Upper lobe of left lung (tissue), 6 donors: Measurements from ENCODE around the gene KRTAP10-10. TPM values are rescaled to one million over a fixed set of nuclear protein-coding genes. Genes with fewer than 3 reads are reported as not detected.

Experiments used
- ATAC-seq, 2 donors: fragments of 200-7000 bp; cut with Tn5 transposase; one replicate each; pipeline ENCODE4 v1.9.1; 2022; ENCODE audit warnings: mild to moderate bottlenecking in 2 of 2, moderate library complexity in 2 of 2; ENCODE audit not compliant: low FRiP score in 2 of 2
- DNase-seq, 2 donors: peaks; one replicate each; pipeline ENCODE4 v3.0.0-alpha.2; 2019 to 2020
- H3K27ac ChIP-seq, 4 donors: fragments of 200-600 bp; sonication (generic); one replicate each; pipeline ENCODE4 v1.5.1; 2016 to 2019
- H3K27me3 ChIP-seq, 4 donors: fragments of 200-600 bp; sonication (generic); one replicate each; pipeline ENCODE4 v1.5.1; 2017 to 2019
- H3K36me3 ChIP-seq, 4 donors: fragments of 200-600 bp; sonication (generic); one replicate each; pipeline ENCODE4 v1.5.1; 2016 to 2019
- H3K4me1 ChIP-seq, 4 donors: fragments of 200-600 bp; sonication (generic); one replicate each; pipeline ENCODE4 v1.5.1; 2018 to 2019
- H3K4me3 ChIP-seq, 4 donors: fragments of 200-600 bp; sonication (generic); one replicate each; pipeline ENCODE4 v1.5.1; 2017 to 2019; ENCODE audit warnings: mild to moderate bottlenecking in 2 of 4, moderate library complexity in 1 of 4
- H3K9me3 ChIP-seq, 4 donors: fragments of 200-600 bp; sonication (generic); one replicate each; pipeline ENCODE4 v1.5.1; 2018 to 2019
- CTCF ChIP-seq, 6 experiments: fragments of 450-650 bp in 4 of 6; fragments of 200-600 bp in 2 of 6; sonication (generic) in 2 of 6; IDR thresholded peaks; one replicate each; pipeline ENCODE4 v1.5.1; 2016 to 2019; ENCODE audit warnings: antibody characterized with exemption in 6 of 6
- EP300 ChIP-seq, 4 donors: sonication (generic); formaldehyde crosslinking; IDR thresholded peaks; one replicate each; pipeline ENCODE4 v1.5.1; 2017; ENCODE audit warnings: antibody characterized with exemption in 4 of 4, control low read depth in 2 of 4
- POLR2A ChIP-seq, 4 donors: fragments of 450-650 bp; IDR thresholded peaks; one replicate each; pipeline ENCODE4 v1.5.1; 2016 to 2017; ENCODE audit warnings: antibody characterized with exemption in 4 of 4, mild to moderate bottlenecking in 2 of 4
- POLR2AphosphoS5 ChIP-seq, 2 donors: sonication (generic); formaldehyde crosslinking; IDR thresholded peaks; one replicate each; pipeline ENCODE4 v1.5.1; 2017; ENCODE audit warnings: antibody characterized with exemption in 2 of 2
- WGBS, 2 donors: methylation state at CpG; one replicate each; pipeline ENCODE4 v1.1.5; 2017 to 2018; 5-methylcytosine and 5-hydroxymethylcytosine counted together
- total RNA-seq, 6 donors: library from RNA; depleted of rRNA in 4 of 6; stranded (reverse); fragments of >200 nt in 4 of 6; gene quantifications; one replicate each; pipeline versions ENCODE4 v1.1.0 to v1.2.1, GENCODE V29; 2016 to 2021
- donor health status: DM: no; HTN: no; CAD: no; lungs with moderate emphysema.
- donor health status: DM: no; HTN: yes; CAD: no; lungs with severe emphysema.

Gene KRTAP10-10
- total RNA-seq, 6 donors from 2014 or later, result not detected

DNA sequence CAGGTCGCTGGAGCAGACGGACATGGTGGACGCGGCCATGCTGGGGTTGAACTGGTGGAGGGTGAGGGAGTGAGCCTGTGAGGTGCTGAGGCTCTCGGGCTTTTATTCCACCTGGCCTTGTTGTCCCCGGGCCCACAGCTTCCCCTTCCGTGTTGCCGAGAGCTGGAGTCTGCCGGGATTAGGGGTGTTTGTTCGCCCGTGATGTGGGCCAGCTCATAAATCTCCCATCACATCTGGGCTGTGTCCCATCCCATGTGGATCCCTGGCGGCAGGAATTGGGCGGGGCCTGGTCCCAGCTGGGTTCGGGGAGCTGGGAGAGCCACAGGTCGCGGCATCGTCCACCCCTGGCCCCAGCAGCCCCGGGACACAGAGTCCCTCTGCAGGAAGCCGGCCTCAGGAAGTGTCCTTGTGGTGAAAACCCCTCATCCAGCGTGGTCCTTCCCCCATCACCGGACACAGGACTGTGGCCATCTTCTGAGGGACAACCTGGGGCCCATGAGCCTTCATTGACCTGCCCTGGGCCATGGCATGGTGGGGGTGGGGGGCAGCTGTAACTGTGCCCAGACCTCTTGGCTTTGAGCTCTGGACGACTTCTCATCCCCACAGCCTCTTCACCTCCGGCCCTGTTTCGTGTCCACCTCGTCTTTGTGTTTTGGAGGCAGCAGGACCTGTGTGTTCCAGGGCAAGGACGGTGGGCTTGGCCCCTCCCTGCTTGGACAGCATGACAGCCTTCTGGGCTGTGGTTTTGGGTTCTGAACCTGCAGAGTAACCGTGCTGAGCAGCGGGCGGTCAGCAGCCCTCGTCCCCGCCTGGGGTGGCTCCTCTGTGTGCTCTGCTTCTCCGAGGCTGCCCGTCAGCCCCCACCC, 44.5 kb upstream of the KRTAP10-10 start, which contains the start of gene KRTAP10-6:
TSS of gene KRTAP10-6 (minus strand) at position 60 of the 866 bp plus-strand sequence. CDS start at position 39, 21 bp downstream.
- WGBS, 2 donors, result 62 to 68% methylated on average over 4 to 28 of the region's 33 CpGs
- Histone ChIP-seq H3K36me3 (no peaks in the 10 kb centered on the region), H3K27me3 (peaks cover 0 to 5% (median 0%) of the 10 kb centered on the region in 4 donors), H3K4me1 (no peaks in the 10 kb centered on the region), H3K4me3 (no peak within 1 kb of the TSS), H3K27ac (no peak within 1 kb of the TSS), H3K9me3 (no peaks in the 10 kb centered on the region)
- peak in 1 of 2 donors; percentile 23 for ATAC-seq
- TF ChIP-seq EP300 (IDR thresholded peaks at IDR 0.05), result no peak
- TF ChIP-seq CTCF (IDR thresholded peaks at IDR 0.05), result no peak
- no peak for TF ChIP-seq POLR2A (IDR thresholded peaks at IDR 0.05)
- no peak for TF ChIP-seq POLR2AphosphoS5 (IDR thresholded peaks at IDR 0.05)
- peak in 1 of 2 donors; percentile 62 for DNase-seq

GRCh38 chr21:44593598-44594405, 43.4 kb upstream of the KRTAP10-10 start:
- Histone ChIP-seq H3K4me3 (no peak overlapping the region), H3K36me3 (no peaks in the 10 kb centered on the region), H3K27me3 (peaks cover 0 to 5% (median 0%) of the 10 kb centered on the region in 4 donors), H3K9me3 (no peaks in the 10 kb centered on the region), H3K27ac (no peak overlapping the region), H3K4me1 (no peaks in the 10 kb centered on the region)
- WGBS, 2 donors, result 53 to 69% methylated on average over 7 to 20 of the region's 20 CpGs
- DNase-seq (no peak), ATAC-seq (no peak)
- no peak for TF ChIP-seq EP300 (IDR thresholded peaks at IDR 0.05)
- no peak for TF ChIP-seq POLR2AphosphoS5 (IDR thresholded peaks at IDR 0.05)
- TF ChIP-seq POLR2A (IDR thresholded peaks at IDR 0.05), result no peak
- TF ChIP-seq CTCF (IDR thresholded peaks at IDR 0.05), result no peak

DNA sequence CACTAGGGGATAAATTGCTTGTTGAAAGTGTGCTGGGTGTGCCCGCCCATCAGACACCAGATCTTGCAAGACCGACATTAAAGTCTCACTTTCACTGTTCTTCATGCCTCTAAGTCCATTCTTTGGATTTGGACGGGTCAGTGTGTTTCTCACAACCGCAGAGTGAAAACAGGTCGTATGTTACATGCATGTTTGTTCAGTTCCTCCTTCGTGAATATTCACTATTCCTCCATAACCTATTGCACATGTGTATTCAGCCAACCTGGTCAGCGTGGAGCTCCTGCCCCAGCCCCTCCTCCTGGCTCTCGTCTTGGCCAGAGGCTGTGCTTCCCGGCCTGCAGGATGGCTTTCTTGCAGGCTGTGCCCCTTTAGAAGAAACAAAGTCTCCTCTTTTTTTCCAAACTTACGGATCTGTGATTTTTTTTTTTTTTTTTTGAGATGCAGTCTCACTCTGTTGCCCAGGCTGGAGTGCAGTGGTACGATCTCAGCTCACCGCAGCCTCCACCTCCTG, 42.7 kb upstream of the KRTAP10-10 start:
- DNase-seq, result no peak
- no peaks in the 10 kb centered on the region for H3K9me3 ChIP-seq
- WGBS, 2 donors, result 81 to 88% methylated on average over 12 of the region's 12 CpGs
- H3K36me3 ChIP-seq, result no peaks in the 10 kb centered on the region
- ATAC-seq, result no peak
- no peak for TF ChIP-seq EP300 (IDR thresholded peaks at IDR 0.05)
- TF ChIP-seq POLR2A (IDR thresholded peaks at IDR 0.05), result no peak
- no peak for TF ChIP-seq CTCF (IDR thresholded peaks at IDR 0.05)
- TF ChIP-seq POLR2AphosphoS5 (IDR thresholded peaks at IDR 0.05), result no peak
- no peaks in the 10 kb centered on the region for H3K4me1 ChIP-seq
- H3K27me3 ChIP-seq, result peaks cover 0 to 5% (median 0%) of the 10 kb centered on the region in 4 donors
- no peak overlapping the region for H3K27ac ChIP-seq
- H3K4me3 ChIP-seq, result no peak overlapping the region

DNA sequence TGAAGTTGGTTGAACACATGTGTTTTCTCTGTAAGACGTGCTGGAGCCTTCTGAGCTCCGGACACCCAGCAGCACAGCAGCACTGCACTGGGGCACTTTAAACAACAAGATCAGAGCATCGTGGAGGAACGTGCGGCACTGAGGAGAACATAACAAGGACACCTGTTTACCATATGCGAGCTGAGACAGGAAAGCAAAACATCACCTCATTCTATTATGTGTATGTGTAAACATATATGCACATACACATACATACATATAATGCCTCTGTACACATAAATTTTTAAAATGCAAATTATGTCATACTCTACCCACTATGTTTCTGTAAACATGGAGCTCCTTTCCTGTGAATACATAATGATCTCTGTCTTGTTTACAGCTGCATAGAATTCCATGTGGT, 41.6 kb upstream of the KRTAP10-10 start:
- 75 to 85% methylated on average over 6 of the region's 6 CpGs for WGBS, 2 donors
- Histone ChIP-seq H3K4me3 (no peak overlapping the region), H3K9me3 (no peaks in the 10 kb centered on the region), H3K4me1 (no peaks in the 10 kb centered on the region), H3K27ac (no peak overlapping the region), H3K27me3 (no peaks in the 10 kb centered on the region), H3K36me3 (no peaks in the 10 kb centered on the region)
- no peak for TF ChIP-seq EP300 (IDR thresholded peaks at IDR 0.05)
- no peak for TF ChIP-seq POLR2AphosphoS5 (IDR thresholded peaks at IDR 0.05)
- no peak for TF ChIP-seq CTCF (IDR thresholded peaks at IDR 0.05)
- no peak for TF ChIP-seq POLR2A (IDR thresholded peaks at IDR 0.05)
- no peak for DNase-seq
- ATAC-seq, result no peak
